Gastroesophageal sphincter (tissue), 4 donors: Measurements from ENCODE around the gene VAV2. TPM values are rescaled to one million over a fixed set of nuclear protein-coding genes. Genes with fewer than 3 reads are reported as not detected.

Experiments
- ATAC-seq: fragments of 150-250 bp; one replicate; pipeline ENCODE4 v1.9.1; 2016; ENCODE audit warnings: mild to moderate bottlenecking, moderate library complexity
- H3K27ac ChIP-seq, 4 donors: fragments of 200-600 bp; sonication (generic) in 3 of 4; 1 replicate in 3 of 4; 2 replicates in 1 of 4; pipeline ENCODE4 v1.5.1; 2016 to 2019
- H3K27me3 ChIP-seq: fragments of 200-600 bp; sonication (generic); one replicate; pipeline ENCODE4 v1.5.1; 2019
- H3K36me3 ChIP-seq, 2 donors: fragments of 200-600 bp; sonication (generic); one replicate each; pipeline ENCODE4 v1.5.1; 2019; ENCODE audit warnings: control low read depth in 1 of 2
- H3K4me1 ChIP-seq, 3 donors: fragments of 200-600 bp; sonication (generic); 1 replicate in 2 of 3; 2 replicates in 1 of 3; pipeline ENCODE4 v1.5.1; 2016 to 2019; ENCODE audit warnings: control low read depth in 2 of 3
- H3K4me3 ChIP-seq, 2 donors: fragments of 200-600 bp; sonication (generic); one replicate each; pipeline ENCODE4 v1.5.1; 2019; ENCODE audit warnings: mild to moderate bottlenecking in 1 of 2, moderate library complexity in 1 of 2
- H3K9me3 ChIP-seq, 3 donors: fragments of 200-600 bp; sonication (generic); one replicate each; pipeline ENCODE4 v1.5.1; 2017 to 2019; ENCODE audit warnings: control low read depth in 2 of 3
- EP300 ChIP-seq: sonication (generic); formaldehyde crosslinking; IDR thresholded peaks from one replicate; pipeline ENCODE4 v1.6.1; 2017; ENCODE audit warnings: antibody characterized with exemption, mild to moderate bottlenecking
- POLR2A ChIP-seq, 2 donors: fragments of 450-650 bp; IDR thresholded peaks; one replicate each; pipeline ENCODE4 v1.6.1; 2017; ENCODE audit warnings: antibody characterized with exemption in 2 of 2, mild to moderate bottlenecking in 2 of 2, moderate library complexity in 1 of 2
- POLR2AphosphoS5 ChIP-seq: sonication (generic); formaldehyde crosslinking; IDR thresholded peaks from one replicate; pipeline ENCODE4 v1.6.1; 2017; ENCODE audit warnings: antibody characterized with exemption
- WGBS, 2 donors: methylation state at CpG; one replicate each; pipeline ENCODE4 v1.1.5; 2018; ENCODE audit warnings: low coverage in 1 of 2; 5-methylcytosine and 5-hydroxymethylcytosine counted together
- total RNA-seq, 4 donors: library from RNA; depleted of rRNA; stranded (reverse); fragments of >200 nt; gene quantifications; one replicate each; pipeline ENCODE4 v1.1.0, GENCODE V29; 2016
- TF ChIP-seq, protein P1 (sequence below), 4 experiments: fragments of 200-600 bp in 2 of 4; fragments of 450-650 bp in 2 of 4; sonication (generic) in 1 of 4; IDR thresholded peaks; one replicate each; pipeline ENCODE4 v1.5.1; 2017 to 2019; ENCODE audit warnings: antibody characterized with exemption in 4 of 4, mild to moderate bottlenecking in 2 of 4, moderate library complexity in 2 of 4

The VAV2 gene
- total RNA-seq, 4 donors from 2014 or later, result 7.7 to 16.8 (median 8.9) TPM

DNA sequence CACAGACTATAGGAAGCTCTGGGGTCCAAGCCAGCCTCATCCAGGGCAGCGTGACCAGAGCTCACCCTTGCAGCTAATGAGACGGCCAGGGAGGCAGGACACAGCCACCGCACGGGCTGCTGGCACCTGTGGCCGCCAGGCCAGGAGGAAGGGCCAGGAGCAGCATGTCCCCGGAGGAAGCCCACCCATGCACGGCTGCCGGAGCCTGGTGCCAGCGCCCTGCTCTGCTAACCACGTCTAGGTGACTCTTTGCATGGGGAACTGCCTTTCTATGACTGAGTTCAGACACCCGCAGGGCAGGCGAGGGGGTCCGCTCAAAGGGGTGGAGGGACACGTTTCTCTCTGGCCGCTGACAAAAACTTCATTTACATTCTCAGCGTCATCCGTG is 185.5 kb downstream of the VAV2 start:
- Histone ChIP-seq H3K36me3 (peaks cover 0 to 76% of the 10 kb centered on the region in 2 donors), H3K27ac (no peak overlapping the region), H3K9me3 (no peaks in the 10 kb centered on the region), H3K4me3 (no peak overlapping the region), H3K27me3 (no peaks in the 10 kb centered on the region), H3K4me1 (peaks cover 0 to 7% (median 0%) of the 10 kb centered on the region in 3 donors)
- no CpG with 5 or more reads among the region's 17 CpGs for WGBS, 2 donors
- TF ChIP-seq POLR2A (IDR thresholded peaks at IDR 0.05) (no peak), EP300 (no peak), POLR2AphosphoS5 (no peak)
- TF ChIP-seq, protein P1, sequence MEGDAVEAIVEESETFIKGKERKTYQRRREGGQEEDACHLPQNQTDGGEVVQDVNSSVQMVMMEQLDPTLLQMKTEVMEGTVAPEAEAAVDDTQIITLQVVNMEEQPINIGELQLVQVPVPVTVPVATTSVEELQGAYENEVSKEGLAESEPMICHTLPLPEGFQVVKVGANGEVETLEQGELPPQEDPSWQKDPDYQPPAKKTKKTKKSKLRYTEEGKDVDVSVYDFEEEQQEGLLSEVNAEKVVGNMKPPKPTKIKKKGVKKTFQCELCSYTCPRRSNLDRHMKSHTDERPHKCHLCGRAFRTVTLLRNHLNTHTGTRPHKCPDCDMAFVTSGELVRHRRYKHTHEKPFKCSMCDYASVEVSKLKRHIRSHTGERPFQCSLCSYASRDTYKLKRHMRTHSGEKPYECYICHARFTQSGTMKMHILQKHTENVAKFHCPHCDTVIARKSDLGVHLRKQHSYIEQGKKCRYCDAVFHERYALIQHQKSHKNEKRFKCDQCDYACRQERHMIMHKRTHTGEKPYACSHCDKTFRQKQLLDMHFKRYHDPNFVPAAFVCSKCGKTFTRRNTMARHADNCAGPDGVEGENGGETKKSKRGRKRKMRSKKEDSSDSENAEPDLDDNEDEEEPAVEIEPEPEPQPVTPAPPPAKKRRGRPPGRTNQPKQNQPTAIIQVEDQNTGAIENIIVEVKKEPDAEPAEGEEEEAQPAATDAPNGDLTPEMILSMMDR (IDR thresholded peaks at IDR 0.05), result no peak
- no peak for ATAC-seq

DNA sequence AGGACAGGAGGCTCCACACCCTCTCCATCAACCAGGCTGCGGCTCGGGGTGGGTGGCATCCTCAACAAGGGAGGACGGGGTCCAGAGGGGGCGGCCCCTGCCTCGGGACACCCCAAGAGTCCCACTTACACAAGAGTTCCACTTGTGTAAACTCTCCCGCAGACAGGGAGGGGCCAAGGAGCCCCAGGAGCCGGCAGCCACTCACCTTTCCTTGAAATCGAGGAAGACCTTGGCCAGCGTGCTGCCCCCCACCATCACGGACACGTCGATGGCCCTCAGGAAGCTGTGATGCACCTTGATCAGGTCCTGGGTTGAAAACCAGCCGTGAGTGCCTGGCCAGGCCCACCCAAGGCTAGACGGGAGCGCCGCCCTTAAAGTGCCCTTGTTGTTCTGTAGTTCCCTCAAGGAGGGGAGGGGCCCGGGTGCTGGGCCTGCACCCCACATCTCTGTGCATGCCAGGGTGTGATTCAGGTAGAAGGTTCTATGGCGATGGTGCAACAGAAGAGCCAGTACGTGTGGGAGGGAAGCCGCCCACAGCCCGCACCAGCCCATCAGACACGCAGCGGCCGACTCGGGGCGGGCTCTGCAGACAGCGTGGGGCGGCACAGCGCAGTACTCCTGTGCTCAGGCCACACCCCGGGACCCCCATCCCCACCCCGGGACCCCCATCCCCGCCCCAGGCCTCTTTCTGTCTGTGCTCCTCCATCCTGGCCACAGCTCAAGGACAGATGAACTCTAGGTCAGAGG is 186.1 kb downstream of the VAV2 start:
- TF ChIP-seq POLR2AphosphoS5 (no peak), EP300 (no peak), POLR2A (IDR thresholded peaks at IDR 0.05) (no peak)
- TF ChIP-seq, protein P1 (IDR thresholded peaks at IDR 0.05), result no peak
- no CpG with 5 or more reads among the region's 32 CpGs for WGBS, 2 donors
- no peak overlapping the region for H3K27ac ChIP-seq

DNA sequence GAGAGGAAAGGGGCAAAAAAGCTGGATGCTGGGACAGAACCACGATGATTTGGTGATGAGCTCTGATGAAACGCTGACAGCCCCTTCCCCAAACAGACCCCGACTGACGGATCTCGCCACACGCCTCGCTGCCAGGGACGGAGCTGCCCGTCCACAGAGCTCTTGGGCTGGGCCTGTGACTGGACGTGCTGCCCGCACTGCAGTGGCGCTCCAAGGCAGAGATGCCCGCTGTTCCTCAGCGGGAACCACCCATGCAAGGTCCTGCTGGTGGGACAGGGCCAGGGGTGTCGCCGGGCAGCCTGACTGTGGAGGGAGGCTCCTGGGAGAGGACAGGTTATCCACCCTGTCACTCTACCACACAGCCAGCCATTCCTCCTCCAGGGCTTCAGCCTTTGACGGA is 187.9 kb downstream of the VAV2 start:
- Histone ChIP-seq H3K9me3 (no peaks in the 10 kb centered on the region), H3K4me1 (peaks cover 0 to 7% (median 0%) of the 10 kb centered on the region in 3 donors), H3K27ac (no peak overlapping the region), H3K36me3 (peaks cover 0 to 55% of the 10 kb centered on the region in 2 donors), H3K27me3 (no peaks in the 10 kb centered on the region), H3K4me3 (no peak overlapping the region)
- no peak for ATAC-seq
- WGBS, 2 donors, result 100% methylated on average over 1 of the region's 17 CpGs; no CpG with 5 or more reads in 1 of the 2 donors
- TF ChIP-seq, protein P1 (IDR thresholded peaks at IDR 0.05), result no peak
- TF ChIP-seq POLR2A (IDR thresholded peaks at IDR 0.05), result no peak
- TF ChIP-seq POLR2AphosphoS5, result no peak

More for the DNA sequence above, 186.1 kb downstream of the VAV2 start:
- peaks cover 0 to 7% (median 0%) of the 10 kb centered on the region in 3 donors for H3K4me1 ChIP-seq
- H3K4me3 ChIP-seq, result no peak overlapping the region
- no peaks in the 10 kb centered on the region for H3K9me3 ChIP-seq
- ATAC-seq, result no peak
- peaks cover 0 to 73% of the 10 kb centered on the region in 2 donors for H3K36me3 ChIP-seq
- H3K27me3 ChIP-seq, result no peaks in the 10 kb centered on the region

- no peak for ATAC-seq
- no peaks in the 10 kb centered on the region for H3K27me3 ChIP-seq
- WGBS, 2 donors, result 88 to 100% methylated on average over 5 of the region's 13 CpGs
These were observed 188.4 kb downstream of the VAV2 start for GRCh38 chr9:133803745-133804144.

More at GRCh38 chr9:133803745-133804144, 188.4 kb downstream of the VAV2 start:
- Histone ChIP-seq H3K9me3 (no peaks in the 10 kb centered on the region), H3K4me1 (peaks cover 0 to 7% (median 0%) of the 10 kb centered on the region in 3 donors), H3K36me3 (peaks cover 0 to 52% of the 10 kb centered on the region in 2 donors), H3K4me3 (no peak overlapping the region), H3K27ac (no peak overlapping the region)
- TF ChIP-seq EP300, result no peak
- TF ChIP-seq, protein P1 (IDR thresholded peaks at IDR 0.05), result no peak
- no peak for TF ChIP-seq POLR2A (IDR thresholded peaks at IDR 0.05)
- TF ChIP-seq POLR2AphosphoS5, result no peak
